Kidney epithelial cell (primary cell): ENCODE data around the gene CUX1. TPM values are rescaled to one million over a fixed set of nuclear protein-coding genes. Genes with fewer than 3 reads are reported as not detected.
"Not testable (repeated sequence)": the region's sequence is repeated elsewhere in the genome, so short reads cannot be mapped to it uniquely, and the experiment has no call there.

Experiments used
- DNase-seq: peaks from one replicate; pipeline ENCODE4 v3.0.0-alpha.2; 2010; ENCODE audit warnings: low read depth
- H3K27me3 ChIP-seq: 2 replicates; pipeline ENCODE4 v1.6.0; 2011; ENCODE audit warnings: low read length; ENCODE audit not compliant: control insufficient read depth, insufficient read depth
- H3K36me3 ChIP-seq: 2 replicates; pipeline ENCODE4 v1.5.1; 2011; ENCODE audit warnings: low read length; ENCODE audit not compliant: control insufficient read depth, insufficient read depth
- H3K4me3 ChIP-seq: 2 replicates; pipeline ENCODE4 v1.5.1; 2011; ENCODE audit warnings: low read depth, mild to moderate bottlenecking, control low read depth, low read length
- total RNA-seq: library from RNA; depleted of rRNA; stranded (reverse); fragments of >200 nt; gene quantifications from 2 replicates; pipeline ENCODE4 v1.2.3, GENCODE V29; 2015
- TF ChIP-seq, protein P1 (sequence below): IDR thresholded peaks from 2 replicates; pipeline ENCODE4 v1.5.1; 2011; ENCODE audit warnings: mild to moderate bottlenecking, moderate library complexity, low read length, control low read depth, inconsistent platforms; ENCODE audit not compliant: insufficient read depth, poor library complexity, severe bottlenecking

Gene CUX1
- total RNA-seq, 1 donor from 2014 or later, result 56.7 TPM

DNA sequence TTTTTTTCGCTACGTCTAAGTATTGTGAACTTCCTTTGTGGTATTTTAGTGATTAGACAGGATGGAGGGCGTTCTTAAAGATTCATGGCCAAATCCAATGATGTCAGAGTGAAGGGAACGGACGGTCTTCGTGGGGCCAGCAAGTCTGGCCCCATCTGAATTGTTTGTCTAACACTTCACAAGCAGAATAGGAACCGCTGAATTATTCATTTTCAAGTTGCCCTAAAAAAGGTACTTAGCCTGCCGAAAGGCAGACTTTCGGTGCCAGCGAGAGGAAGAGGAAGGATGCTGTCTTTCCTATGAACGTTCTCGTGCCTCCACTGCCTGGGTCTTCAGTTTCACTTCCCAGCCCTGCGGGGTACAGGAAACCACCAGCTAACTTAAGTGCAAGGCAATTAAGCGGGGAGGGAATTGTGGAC, 323.5 kb downstream of the CUX1 start:
- no peak for DNase-seq
- Histone ChIP-seq H3K4me3 (no peak overlapping the region), H3K27me3 (no peaks in the 10 kb centered on the region), H3K36me3 (no peaks in the 10 kb centered on the region)
- TF ChIP-seq, protein P1, sequence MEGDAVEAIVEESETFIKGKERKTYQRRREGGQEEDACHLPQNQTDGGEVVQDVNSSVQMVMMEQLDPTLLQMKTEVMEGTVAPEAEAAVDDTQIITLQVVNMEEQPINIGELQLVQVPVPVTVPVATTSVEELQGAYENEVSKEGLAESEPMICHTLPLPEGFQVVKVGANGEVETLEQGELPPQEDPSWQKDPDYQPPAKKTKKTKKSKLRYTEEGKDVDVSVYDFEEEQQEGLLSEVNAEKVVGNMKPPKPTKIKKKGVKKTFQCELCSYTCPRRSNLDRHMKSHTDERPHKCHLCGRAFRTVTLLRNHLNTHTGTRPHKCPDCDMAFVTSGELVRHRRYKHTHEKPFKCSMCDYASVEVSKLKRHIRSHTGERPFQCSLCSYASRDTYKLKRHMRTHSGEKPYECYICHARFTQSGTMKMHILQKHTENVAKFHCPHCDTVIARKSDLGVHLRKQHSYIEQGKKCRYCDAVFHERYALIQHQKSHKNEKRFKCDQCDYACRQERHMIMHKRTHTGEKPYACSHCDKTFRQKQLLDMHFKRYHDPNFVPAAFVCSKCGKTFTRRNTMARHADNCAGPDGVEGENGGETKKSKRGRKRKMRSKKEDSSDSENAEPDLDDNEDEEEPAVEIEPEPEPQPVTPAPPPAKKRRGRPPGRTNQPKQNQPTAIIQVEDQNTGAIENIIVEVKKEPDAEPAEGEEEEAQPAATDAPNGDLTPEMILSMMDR, result no peak

DNA sequence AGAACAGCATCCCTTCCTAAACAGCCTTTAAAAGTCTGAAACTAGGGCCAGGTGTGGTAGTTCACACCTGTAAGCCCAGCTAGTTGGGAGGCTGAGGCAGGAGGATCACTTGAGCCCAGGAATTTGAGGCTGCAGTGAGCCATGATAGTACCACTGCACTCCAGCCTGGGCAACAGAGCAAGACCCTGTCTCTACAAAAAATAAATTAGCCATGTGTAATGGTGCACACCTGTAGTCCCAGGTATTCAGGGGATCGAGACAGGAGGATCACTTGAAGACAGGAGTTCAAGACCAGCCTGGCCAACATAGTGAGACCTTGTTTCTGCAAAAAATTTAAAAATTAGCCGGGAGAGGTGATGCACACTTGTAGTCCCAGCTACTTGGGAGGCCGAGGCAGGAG, 325.0 kb downstream of the CUX1 start:
- H3K4me3 ChIP-seq, DNase-seq, H3K36me3 ChIP-seq, H3K27me3 ChIP-seq: not testable (repeated sequence)

DNA sequence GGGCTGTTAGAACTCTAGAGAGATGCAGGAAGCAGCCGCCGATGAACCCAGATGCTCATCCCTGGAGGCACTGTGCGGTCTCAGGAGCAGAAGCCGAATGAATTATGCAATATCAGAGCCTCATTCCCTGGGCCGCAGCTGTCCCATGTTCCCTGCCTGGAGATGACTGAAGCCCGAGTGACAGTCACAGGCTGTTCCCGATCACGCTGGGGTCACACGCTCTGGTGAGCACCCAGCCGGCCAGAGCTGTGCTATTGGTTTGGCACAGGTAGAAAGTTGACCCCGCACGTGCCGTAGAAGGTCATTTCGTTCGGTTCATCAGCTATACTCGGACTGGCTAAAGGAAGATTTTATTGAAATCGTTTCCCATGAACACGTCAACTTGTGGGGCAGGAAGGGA, 328.7 kb downstream of the CUX1 start:
- H3K27me3 ChIP-seq, result no peaks in the 10 kb centered on the region
- no peaks in the 10 kb centered on the region for H3K36me3 ChIP-seq
- TF ChIP-seq, protein P1, result no peak
- no peak for DNase-seq
- no peak overlapping the region for H3K4me3 ChIP-seq

DNA sequence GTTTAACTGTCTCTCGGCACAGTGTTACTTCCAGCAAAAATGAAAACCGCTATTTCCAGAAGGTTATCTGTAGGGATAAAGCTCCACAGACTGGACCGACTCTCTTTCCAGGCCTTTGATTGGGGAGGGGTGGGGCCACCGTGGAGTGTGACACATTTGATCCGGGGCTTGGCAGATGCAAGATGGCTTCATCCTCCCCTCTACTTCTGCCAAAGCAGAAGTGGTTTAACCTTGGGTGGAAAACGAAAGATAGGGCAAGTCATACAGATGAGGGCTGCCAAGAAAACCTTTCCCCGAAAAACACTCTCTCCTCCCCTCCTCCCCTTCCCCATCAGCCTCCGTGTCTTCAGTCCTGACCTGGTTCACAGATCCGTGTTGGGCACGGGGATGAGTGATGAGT, 329.6 kb downstream of the CUX1 start:
- Histone ChIP-seq H3K27me3 (no peaks in the 10 kb centered on the region), H3K36me3 (no peaks in the 10 kb centered on the region), H3K4me3 (no peak overlapping the region)
- no peak for DNase-seq
- TF ChIP-seq, protein P1, result no peak

DNA sequence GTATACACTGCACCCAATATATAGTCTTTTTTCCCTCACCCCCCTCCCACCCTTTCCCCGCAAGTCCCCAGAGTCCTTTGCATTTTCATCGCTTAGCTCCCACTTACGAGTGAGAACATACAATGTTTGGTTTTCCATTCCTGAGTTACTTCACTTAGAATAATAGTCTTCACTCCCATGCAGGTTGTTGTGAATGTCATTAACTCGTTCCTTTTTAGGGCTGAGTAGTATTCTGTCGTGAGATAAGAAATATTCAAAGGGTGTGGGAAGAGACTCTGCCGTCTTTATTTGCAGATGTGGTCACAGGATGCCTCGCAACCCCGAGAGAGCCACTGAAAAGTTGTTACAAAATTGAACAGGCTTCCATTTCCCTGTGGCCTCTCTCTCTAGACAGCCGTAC, 331.4 kb downstream of the CUX1 start:
- H3K27me3 ChIP-seq, result no peaks in the 10 kb centered on the region
- H3K4me3 ChIP-seq, result no peak overlapping the region
- H3K36me3 ChIP-seq, result no peaks in the 10 kb centered on the region
- TF ChIP-seq, protein P1, result no peak
- no peak for DNase-seq

DNA sequence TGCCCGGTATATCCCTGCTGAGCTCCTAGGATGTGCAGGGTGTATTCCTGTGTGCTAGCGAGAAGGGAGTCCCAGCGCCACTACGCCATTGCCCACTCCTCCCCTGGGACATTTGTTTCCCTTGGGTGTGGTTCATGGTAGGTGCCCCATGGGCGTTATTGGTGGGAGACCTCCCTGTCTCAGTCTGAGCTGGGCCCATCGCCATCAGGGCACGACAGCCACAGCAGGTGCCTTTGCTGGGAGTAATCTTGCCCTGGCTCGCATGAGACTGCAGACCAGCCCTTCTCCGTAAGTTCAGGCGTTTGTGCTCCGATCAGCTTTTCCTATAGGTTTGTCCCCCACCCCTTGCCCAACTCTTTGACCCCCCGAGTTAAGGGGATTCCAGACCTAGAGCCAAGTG, 332.0 kb downstream of the CUX1 start:
- no peak overlapping the region for H3K4me3 ChIP-seq
- DNase-seq, result no peak
- TF ChIP-seq, protein P1, result no peak
- no peaks in the 10 kb centered on the region for H3K27me3 ChIP-seq
- H3K36me3 ChIP-seq, result no peaks in the 10 kb centered on the region
